Anterior cingulate cortex (tissue), 58 donors: ENCODE measurements around the gene PARVB.

ENCODE experiments used
- DNase-seq, 58 donors: peaks; one replicate each; lab custom pipeline; 2025; lab: John Stamatoyannopoulos, UW

The PARVB gene

GRCh38 chr22:44024288-44024921 is at the start of gene PARVB:
Gene PARVB (plus strand): TSS chr22:44024302. CDS start chr22:44024340, 38 bp downstream.
- DNase-seq = peak in 12 of 58 donors; percentile 10 to 29 (median 20)

GRCh38 chr22:43975041-43975440 is 49.1 kb upstream of the PARVB start:
- no peak for DNase-seq

GRCh38 chr22:43976861-43977795 is 47.0 kb upstream of the PARVB start:
- DNase-seq = no peak

- DNase-seq = no peak
Observed at GRCh38 chr22:43978558-43978957, 45.5 kb upstream of the PARVB start.

GRCh38 chr22:43980579-43980978 is 43.5 kb upstream of the PARVB start:
- no peak for DNase-seq

- DNase-seq = no peak
Observed at GRCh38 chr22:43980996-43981395, 43.1 kb upstream of the PARVB start.

- no peak for DNase-seq
Observed at GRCh38 chr22:43983808-43984207, 40.3 kb upstream of the PARVB start.

- DNase-seq = peak in 22 of 58 donors; percentile 5 to 76 (median 25)
Observed at GRCh38 chr22:43985532-43985931, 38.6 kb upstream of the PARVB start.

- peak in 1 of 58 donors; percentile 12 for DNase-seq
Observed at GRCh38 chr22:43988116-43988820, 35.8 kb upstream of the PARVB start.

GRCh38 chr22:43988960-43989359 is 35.1 kb upstream of the PARVB start:
- DNase-seq = no peak

- DNase-seq = no peak
Observed at GRCh38 chr22:43990044-43990443, 34.1 kb upstream of the PARVB start.

GRCh38 chr22:43991316-43992020 is 32.6 kb upstream of the PARVB start:
- no peak for DNase-seq

GRCh38 chr22:43992331-43992821 is 31.7 kb upstream of the PARVB start:
- peak in 2 of 58 donors; percentile 9 to 34 for DNase-seq

GRCh38 chr22:43993072-43993760 is 30.9 kb upstream of the PARVB start:
- DNase-seq = peak in 32 of 58 donors; percentile 4 to 53 (median 20)

- DNase-seq = no peak
Observed at GRCh38 chr22:43994006-43994405, 30.1 kb upstream of the PARVB start.

- DNase-seq = no peak
Observed at GRCh38 chr22:43994416-43994815, 29.7 kb upstream of the PARVB start.

GRCh38 chr22:43995057-43995685 is 28.9 kb upstream of the PARVB start:
- DNase-seq = peak in 1 of 58 donors; percentile 3

- no peak for DNase-seq
Observed at GRCh38 chr22:43995798-43996169, 28.3 kb upstream of the PARVB start.
